ENCODE results near the gene MYO7A. TPM values are rescaled to one million over a fixed set of nuclear protein-coding genes. Genes with fewer than 3 reads are reported as not detected.
"Not testable (repeated sequence)": the region's sequence is repeated elsewhere in the genome, so short reads cannot be mapped to it uniquely, and the experiment has no call there.

Gene MYO7A
- total RNA-seq, 1 donor from 2014 or later, result 0.47 TPM

GRCh38 chr11:77093056-77093891, 34.8 kb upstream of the MYO7A start:
- DNase-seq, result no peak

GRCh38 chr11:77093987-77094840, 33.8 kb upstream of the MYO7A start:
- no peak for DNase-seq

- DNase-seq, result no peak
These were observed 33.1 kb upstream of the MYO7A start for GRCh38 chr11:77094841-77095365.

- no peak for DNase-seq
These were observed 32.2 kb upstream of the MYO7A start for GRCh38 chr11:77095551-77096490.

- DNase-seq, result no peak
These were observed 31.4 kb upstream of the MYO7A start for GRCh38 chr11:77096591-77097019.

GRCh38 chr11:77097180-77097579, 30.9 kb upstream of the MYO7A start:
- DNase-seq, result not testable (repeated sequence)

GRCh38 chr11:77100166-77101042, 27.6 kb upstream of the MYO7A start:
- DNase-seq, result no peak

GRCh38 chr11:77101043-77101537, 27.0 kb upstream of the MYO7A start:
- no peak for DNase-seq

- no peak for DNase-seq
These were observed 25.5 kb upstream of the MYO7A start, which contains the start of gene OMP for GRCh38 chr11:77102246-77103210. Gene OMP, plus strand, starts transcription at chr11:77102840. Its CDS starts 0 bp downstream, at chr11:77102840.

GRCh38 chr11:77103319-77103718, 24.7 kb upstream of the MYO7A start:
- no peak for DNase-seq

GRCh38 chr11:77104727-77105126, 23.3 kb upstream of the MYO7A start:
- DNase-seq, result no peak

GRCh38 chr11:77106321-77106720, 21.7 kb upstream of the MYO7A start:
- peak; percentile 31 for DNase-seq

- DNase-seq, result no peak
These were observed 21.3 kb upstream of the MYO7A start for GRCh38 chr11:77106759-77107158.

- DNase-seq, result peak; percentile 14
These were observed 20.1 kb upstream of the MYO7A start for GRCh38 chr11:77107950-77108349.

GRCh38 chr11:77108436-77108835, 19.6 kb upstream of the MYO7A start:
- DNase-seq, result no peak

GRCh38 chr11:77109236-77110019, 18.6 kb upstream of the MYO7A start:
- DNase-seq, result no peak

- no peak for DNase-seq
These were observed 17.2 kb upstream of the MYO7A start for GRCh38 chr11:77110836-77111235.

- no peak for DNase-seq
These were observed 16.8 kb upstream of the MYO7A start for GRCh38 chr11:77111277-77111676.
